NCI-H526 (cell line): ENCODE data around the gene MMADHC.
A peak's percentile ranks its signal among the peaks of the same experiment; 100 is the strongest.

Experiments
- DNase-seq, 2 experiments: peaks; one replicate each; lab custom pipeline; 2025; lab: John Stamatoyannopoulos, UW

The MMADHC gene

GRCh38 chr2:149556452-149556851 lies 31.1 kb downstream of the MMADHC start:
- no peak for DNase-seq

DNA sequence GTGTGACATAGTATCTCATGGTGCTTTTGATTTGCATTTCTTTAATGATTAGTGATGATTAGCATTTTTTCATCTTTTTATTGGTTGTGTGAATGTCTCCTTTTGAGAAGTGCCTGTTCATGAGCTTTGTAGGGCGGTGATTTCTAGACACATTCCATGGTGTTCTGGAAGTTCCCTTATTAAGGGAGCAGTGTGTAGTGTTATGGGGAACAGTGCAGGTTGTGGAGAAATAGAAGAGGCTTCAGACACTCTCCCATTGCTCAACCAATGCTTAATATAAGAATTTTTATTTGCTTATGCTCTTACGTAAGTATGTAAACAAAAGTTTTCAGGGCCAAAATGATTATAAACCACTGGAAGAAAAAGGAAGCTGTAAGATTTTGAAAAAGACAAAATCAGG lies 34.7 kb downstream of the MMADHC start:
- no peak for DNase-seq

- DNase-seq: no peak
These were observed 35.3 kb downstream of the MMADHC start for GRCh38 chr2:149552226-149552625.

DNA sequence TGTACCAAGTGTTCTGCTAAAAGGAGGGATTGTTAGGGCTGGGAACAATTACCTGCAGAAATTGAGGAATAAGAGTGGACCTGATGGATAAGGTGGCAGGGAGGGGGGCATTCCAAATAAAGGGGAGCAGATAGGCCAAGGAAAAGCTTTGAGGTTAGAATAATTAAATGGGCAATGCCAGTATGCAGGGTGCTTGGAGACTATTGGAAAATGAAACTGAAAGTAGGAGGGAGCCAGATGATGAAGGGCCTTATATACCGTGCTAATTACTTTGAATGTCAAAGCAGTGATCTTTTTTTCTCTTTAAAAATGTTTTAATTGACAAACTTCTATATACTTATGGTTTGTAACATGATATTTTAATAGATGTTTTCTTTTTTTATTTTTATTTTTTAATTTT lies 42.9 kb downstream of the MMADHC start:
- DNase-seq: no peak

DNA sequence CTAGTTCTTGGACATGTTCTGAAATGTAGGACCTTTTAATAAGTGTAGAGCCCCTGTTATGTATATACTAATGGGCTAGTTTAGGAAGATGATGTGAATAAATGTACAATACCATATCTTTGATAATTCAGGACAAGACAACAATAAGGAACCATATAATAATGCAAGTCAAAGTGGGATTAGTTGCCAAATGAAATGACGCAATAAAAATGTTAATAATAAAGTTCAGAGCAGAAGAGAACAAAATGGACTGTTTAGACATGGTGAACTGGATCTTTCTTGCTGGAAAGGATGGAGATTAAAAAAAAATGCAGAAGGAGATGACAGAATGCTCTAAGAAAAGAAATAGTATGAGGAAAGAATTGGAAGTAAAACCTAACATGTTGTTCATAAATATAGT lies 43.7 kb downstream of the MMADHC start:
- no peak for DNase-seq

DNA sequence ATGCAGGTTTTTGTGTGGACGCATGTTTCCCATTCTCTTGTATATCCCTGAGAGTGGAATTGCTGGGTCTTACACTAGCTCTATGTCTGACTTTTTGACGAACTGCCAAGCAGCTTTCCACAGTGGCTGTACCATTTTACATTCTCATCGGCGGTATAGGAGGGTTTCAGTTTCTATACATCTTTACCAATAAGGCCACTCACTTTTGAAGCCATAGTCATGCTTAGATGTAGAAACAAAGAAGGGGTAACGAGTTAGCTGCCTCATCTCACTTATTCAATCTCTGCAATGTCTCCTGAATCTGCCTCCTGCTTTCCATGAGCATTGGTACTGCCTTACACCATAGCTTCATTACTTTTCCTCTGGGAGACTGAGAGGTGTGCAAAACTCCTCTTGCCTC lies 47.4 kb downstream of the MMADHC start:
- no peak for DNase-seq

DNA sequence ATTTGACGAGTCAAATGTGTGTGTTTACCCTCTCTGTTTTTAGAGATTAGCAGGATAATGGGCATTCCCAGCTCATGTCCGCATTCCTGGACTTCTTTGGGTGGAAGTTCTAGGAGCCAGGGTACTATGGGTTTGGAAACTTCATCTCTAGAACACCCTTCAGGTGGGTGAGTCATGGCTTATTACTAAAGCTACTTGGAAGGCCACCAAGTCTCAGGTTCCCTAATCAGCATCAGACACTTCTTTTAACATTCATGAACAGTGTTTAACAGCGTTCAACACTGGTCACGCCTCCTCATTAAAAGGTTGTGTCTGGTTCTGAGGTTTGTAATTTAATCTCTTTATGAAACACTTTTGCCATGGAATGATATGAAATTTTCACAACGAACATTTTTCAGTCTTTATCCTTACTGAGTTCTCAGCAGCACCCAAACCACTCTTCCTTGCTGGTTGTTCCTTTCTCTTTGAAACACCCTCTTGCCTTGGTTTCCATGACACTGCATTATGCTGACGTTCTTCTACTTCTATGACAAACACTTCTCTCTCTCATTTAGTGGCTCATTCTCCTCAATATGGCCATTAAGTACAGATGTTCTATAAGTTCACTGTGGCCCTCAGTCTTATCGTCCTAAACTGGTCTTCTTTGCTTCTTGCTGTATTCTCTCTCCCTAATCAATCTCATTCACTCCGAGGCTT lies 49.3 kb downstream of the MMADHC start:
- DNase-seq: no peak

DNA sequence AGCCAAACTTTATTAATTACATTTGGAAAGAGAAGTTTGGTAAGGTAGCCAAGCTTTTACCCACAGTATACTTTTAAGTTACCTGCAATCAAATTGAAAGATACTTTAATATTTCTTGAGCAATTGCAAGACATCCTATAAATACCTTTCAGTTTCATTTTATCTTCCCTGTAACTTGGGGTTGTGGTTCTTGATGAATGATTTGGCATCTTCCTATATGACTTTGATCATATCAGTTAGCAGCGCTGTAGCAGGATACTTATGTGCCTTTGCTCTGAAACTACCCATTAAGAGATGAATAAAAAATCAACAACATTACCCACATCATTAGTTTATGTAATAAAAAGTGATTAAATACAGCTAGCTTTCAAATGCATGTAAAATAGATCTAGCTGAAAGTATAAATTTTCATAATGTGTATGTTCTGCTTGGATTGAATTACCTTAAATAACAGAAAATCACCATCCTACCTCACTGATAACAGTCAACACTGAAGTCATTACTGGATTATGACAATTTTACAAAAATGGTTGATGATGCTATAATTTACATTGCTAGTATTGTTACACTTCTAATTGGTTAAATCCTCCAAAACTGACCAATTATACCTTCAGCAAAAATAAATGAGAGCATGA lies 50.4 kb downstream of the MMADHC start:
- no peak for DNase-seq

DNA sequence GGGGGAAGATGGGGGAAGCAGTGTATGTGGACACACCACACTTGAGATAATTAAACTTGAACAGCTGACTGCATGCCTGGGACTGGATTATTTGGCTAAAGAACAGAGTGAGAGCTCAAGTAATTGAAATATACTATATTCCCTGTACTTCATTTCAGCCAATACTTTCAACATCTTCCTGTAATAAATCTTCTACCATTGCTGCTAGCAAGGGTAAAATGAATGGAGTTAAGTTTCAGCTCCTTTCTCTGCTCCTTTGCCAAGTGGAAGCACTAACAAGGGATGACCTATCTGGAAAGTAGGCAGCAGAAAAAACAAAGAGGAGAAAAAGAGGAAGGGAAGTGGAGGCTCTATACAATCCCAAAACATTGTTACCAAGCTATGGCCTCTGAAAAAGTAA lies 50.9 kb downstream of the MMADHC start:
- DNase-seq: no peak

DNA sequence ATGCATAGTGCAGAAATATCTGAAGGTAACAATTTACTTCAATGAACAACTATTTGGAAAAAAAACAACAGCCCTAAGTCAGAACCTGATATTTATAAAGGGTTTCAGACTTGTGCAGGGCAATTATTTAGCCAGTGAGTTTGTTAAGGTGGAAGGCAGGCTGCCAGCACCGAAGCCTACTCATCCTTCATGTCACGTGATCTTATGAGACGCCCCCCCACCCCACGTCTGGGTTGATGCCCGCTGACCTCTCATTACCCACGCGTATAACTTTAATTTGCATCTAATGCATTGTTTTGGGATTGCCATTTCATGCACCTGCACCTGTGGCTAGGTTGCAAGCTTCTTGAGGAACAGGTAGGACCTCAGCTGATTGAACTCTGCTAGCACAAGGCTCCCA lies 52.9 kb downstream of the MMADHC start:
- no peak for DNase-seq

- DNase-seq: peak in 1 of 2 experiments; percentile 4
These were observed 58.6 kb downstream of the MMADHC start for GRCh38 chr2:149528983-149529382.

DNA sequence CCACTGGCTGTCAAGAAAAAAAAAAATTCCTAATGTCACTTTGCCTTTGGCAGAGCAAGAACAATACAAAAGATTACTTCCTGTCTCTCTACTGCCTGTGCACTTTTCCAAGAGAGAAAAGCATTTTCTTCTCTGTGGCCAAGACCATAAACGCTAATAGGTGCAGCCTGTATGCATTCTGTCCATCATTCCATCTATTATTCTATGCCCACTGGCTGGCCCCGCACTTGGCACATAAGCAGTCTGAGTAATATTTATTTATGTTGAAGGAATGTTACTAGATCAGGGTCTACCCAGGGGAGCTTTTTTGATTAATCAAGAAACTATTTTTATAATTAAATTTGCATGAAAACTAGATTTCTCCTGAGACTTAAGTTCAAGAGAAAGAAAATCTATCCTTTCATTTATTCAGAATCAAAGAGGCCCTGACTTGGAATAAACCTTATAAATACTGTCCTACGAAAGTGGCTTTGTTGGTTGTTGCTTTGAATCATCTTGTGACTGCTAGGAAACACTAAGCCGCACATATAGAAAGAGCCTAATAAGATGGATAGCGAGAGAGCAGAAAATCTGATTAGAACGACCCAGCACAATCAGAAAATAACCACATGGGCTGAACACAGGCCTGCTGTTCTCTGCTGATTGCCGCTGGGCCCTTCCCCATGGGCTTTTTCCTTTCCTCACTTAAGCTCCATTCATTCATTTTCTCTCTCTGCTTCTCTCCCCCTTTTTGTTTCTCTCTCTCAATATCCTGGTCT lies 59.4 kb downstream of the MMADHC start:
- no peak for DNase-seq

- DNase-seq: no peak
These were observed 60.9 kb downstream of the MMADHC start for GRCh38 chr2:149526689-149527088.

DNA sequence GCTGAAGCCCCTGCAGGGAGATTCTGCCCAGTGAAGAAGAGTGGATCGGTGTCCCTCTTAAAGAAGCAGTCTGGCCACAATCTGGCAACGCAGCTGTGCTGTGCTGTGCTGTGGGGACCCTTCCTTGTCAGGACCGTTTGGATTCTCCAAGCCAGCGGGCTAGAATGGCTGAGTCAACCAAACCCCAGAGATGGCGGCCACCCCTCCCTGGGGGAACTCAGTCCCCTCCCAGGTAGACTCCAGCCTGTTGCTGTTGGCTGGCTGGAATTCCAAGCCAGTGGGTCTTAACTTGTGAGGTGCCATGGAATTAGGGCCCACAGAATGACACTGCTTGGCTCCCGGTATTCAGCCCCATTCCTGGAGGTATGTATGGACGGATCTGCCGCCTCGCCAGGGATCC lies 62.3 kb downstream of the MMADHC start:
- no peak for DNase-seq
